ENCODE results near the gene DAPK1.

DNA sequence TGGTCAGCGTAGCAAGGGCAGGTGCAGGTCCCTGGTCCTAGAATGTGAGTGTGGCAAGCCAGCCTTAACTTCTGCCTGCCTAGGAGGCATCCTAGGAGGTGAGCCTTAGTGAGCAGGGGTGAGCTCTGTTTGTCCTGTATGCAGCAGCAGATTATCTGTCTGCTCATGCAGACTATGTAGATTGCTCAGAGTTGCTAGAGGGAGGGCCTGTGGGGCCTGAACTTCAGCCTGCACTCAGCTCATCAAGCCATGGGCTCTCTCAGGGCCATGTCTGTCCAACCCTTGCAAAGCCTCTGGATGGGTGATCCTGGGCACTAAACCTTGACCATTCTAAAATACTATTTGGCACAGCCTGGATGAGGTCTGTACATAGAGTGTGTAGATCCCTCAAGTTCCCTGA, 219.8 kb downstream of the DAPK1 start:
- TF ChIP-seq, protein P1, sequence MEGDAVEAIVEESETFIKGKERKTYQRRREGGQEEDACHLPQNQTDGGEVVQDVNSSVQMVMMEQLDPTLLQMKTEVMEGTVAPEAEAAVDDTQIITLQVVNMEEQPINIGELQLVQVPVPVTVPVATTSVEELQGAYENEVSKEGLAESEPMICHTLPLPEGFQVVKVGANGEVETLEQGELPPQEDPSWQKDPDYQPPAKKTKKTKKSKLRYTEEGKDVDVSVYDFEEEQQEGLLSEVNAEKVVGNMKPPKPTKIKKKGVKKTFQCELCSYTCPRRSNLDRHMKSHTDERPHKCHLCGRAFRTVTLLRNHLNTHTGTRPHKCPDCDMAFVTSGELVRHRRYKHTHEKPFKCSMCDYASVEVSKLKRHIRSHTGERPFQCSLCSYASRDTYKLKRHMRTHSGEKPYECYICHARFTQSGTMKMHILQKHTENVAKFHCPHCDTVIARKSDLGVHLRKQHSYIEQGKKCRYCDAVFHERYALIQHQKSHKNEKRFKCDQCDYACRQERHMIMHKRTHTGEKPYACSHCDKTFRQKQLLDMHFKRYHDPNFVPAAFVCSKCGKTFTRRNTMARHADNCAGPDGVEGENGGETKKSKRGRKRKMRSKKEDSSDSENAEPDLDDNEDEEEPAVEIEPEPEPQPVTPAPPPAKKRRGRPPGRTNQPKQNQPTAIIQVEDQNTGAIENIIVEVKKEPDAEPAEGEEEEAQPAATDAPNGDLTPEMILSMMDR (IDR thresholded peaks at IDR 0.05; ENCODE audit: low read depth, low read length): no peak
- TF ChIP-seq EZH2phosphoT487 (IDR thresholded peaks at IDR 0.05; ENCODE audit: low read depth): no peak
